HCT116 (cell line): Measurements from ENCODE around the gene CFAP221. TPM values are rescaled to one million over a fixed set of nuclear protein-coding genes. Genes with fewer than 3 reads are reported as not detected.

ENCODE experiments used
- ATAC-seq: fragments of 200-7000 bp; cut with Tn5 transposase; 2 replicates; pipeline ENCODE4 v1.9.1; 2020; ENCODE audit warnings: mild to moderate bottlenecking, moderate library complexity
- BruUV-seq: library from RNA; stranded (reverse); fragments of 400-500 nt; replicated peaks from 2 replicates; lab custom pipeline; 2021; lab: Mats Ljungman, UMichigan
- CTCF ChIA-PET: fragments of 300-600 bp; sonication (Branson Sonifier 250); formaldehyde crosslinking; loops from one replicate; lab custom pipeline; 2021; ENCODE audit warnings: antibody characterized with exemption; lab: Charles Lee
- POLR2A ChIA-PET: fragments of 300-600, 350-600 bp; sonication (Branson Sonifier 250); formaldehyde crosslinking; loops from one replicate; lab custom pipeline; 2021; ENCODE audit warnings: antibody characterized with exemption; lab: Charles Lee
- RAD21 ChIA-PET, 2 experiments: fragments of 300-600 bp; sonication (Branson Sonifier 250); formaldehyde crosslinking; loops; one replicate each; lab custom pipeline; 2023; ENCODE audit warnings: low total read pairs in 2 of 2; ENCODE audit not compliant: uncharacterized antibody in 2 of 2, unreplicated experiment in 2 of 2, low non-redundant PET in 1 of 2; lab: Charles Lee
- DNase-seq: peaks from one replicate; pipeline ENCODE4 v3.0.0-alpha.2; 2010; ENCODE audit warnings: low read depth, low spot score
- H2AFZ ChIP-seq: fragments of 200-600 bp; shearing (Covaris generic), sonication (generic); 2 replicates; pipeline ENCODE4 v1.6.1; 2017; ENCODE audit warnings: low read depth, mixed run types, mixed read lengths, antibody characterized with exemption, low read length; ENCODE audit not compliant: poor library complexity, severe bottlenecking
- H3K27ac ChIP-seq: 2 replicates; pipeline ENCODE4 v1.5.1; 2012; ENCODE audit warnings: low read depth, low read length
- H3K27me3 ChIP-seq: fragments of 200-600 bp; sonication (generic); 2 replicates; pipeline ENCODE4 v1.6.1; 2016; ENCODE audit warnings: mixed run types, low read length, mixed read lengths; ENCODE audit not compliant: insufficient read depth
- H3K36me3 ChIP-seq, 2 experiments: fragments of 200-500 bp in 1 of 2; fragments of 200-600 bp in 1 of 2; sonication (Bioruptor generic) in 1 of 2; sonication (generic) in 1 of 2; 2 replicates each; pipeline versions ENCODE4 v1.5.1 to v1.6.1; 2014 to 2016; ENCODE audit warnings: low read length in 2 of 2, inconsistent platforms in 1 of 2, mixed read lengths in 1 of 2, mixed run types in 1 of 2; ENCODE audit not compliant: insufficient read depth in 2 of 2, control insufficient read depth in 1 of 2
- H3K4me1 ChIP-seq, 2 experiments: fragments of 200-600 bp in 1 of 2; sonication (generic) in 1 of 2; 2 replicates each; pipeline versions ENCODE4 v1.5.1 to v1.6.1; 2012 to 2017; ENCODE audit warnings: low read length in 2 of 2, inconsistent platforms in 1 of 2, mild to moderate bottlenecking in 1 of 2, mixed read lengths in 1 of 2, mixed run types in 1 of 2, moderate library complexity in 1 of 2; ENCODE audit not compliant: insufficient read depth in 2 of 2, control insufficient read depth in 1 of 2
- H3K4me2 ChIP-seq: fragments of 200-600 bp; sonication (generic); 2 replicates; pipeline ENCODE4 v1.6.1; 2017; ENCODE audit warnings: mixed run types, low read length, mixed read lengths
- H3K4me3 ChIP-seq, 2 experiments: fragments of 200-600 bp in 1 of 2; sonication (generic) in 1 of 2; replicated peaks in 1 of 2; 2 replicates each; pipeline ENCODE4 v1.5.1; 2011 to 2016; ENCODE audit warnings: low read length in 2 of 2, control low read depth in 1 of 2, low read depth in 1 of 2, mild to moderate bottlenecking in 1 of 2, mixed read lengths in 1 of 2, mixed run types in 1 of 2
- H3K79me2 ChIP-seq: fragments of 200-600 bp; sonication (generic); 2 replicates; pipeline ENCODE4 v1.6.1; 2017; ENCODE audit warnings: mild to moderate bottlenecking, mixed run types, low read length, moderate library complexity, mixed read lengths; ENCODE audit not compliant: insufficient read depth
- H3K9ac ChIP-seq: fragments of 200-600 bp; sonication (generic); 2 replicates; pipeline ENCODE4 v1.6.1; 2016; ENCODE audit warnings: low read length, mixed read lengths
- H3K9me2 ChIP-seq: fragments of 200-600 bp; sonication (generic), shearing (Covaris generic); 2 replicates; pipeline ENCODE4 v1.6.1; 2017; ENCODE audit warnings: mixed run types, mild to moderate bottlenecking, moderate library complexity; ENCODE audit not compliant: insufficient read depth
- H3K9me3 ChIP-seq, 2 experiments: fragments of 200-500 bp in 1 of 2; fragments of 200-600 bp in 1 of 2; sonication (Bioruptor generic) in 1 of 2; sonication (generic) in 1 of 2; 2 replicates each; pipeline ENCODE4 v1.6.1; 2014 to 2017; ENCODE audit warnings: low read length in 2 of 2, mixed read lengths in 2 of 2, inconsistent platforms in 1 of 2, low read depth in 1 of 2, mild to moderate bottlenecking in 1 of 2, mixed run types in 1 of 2, moderate library complexity in 1 of 2; ENCODE audit not compliant: control insufficient read depth in 1 of 2, insufficient read depth in 1 of 2
- H4K20me1 ChIP-seq: fragments of 200-600 bp; sonication (generic), shearing (Covaris generic); 2 replicates; pipeline ENCODE4 v1.6.1; 2017; ENCODE audit warnings: mixed run types, mild to moderate bottlenecking, moderate library complexity; ENCODE audit not compliant: insufficient read depth
- ATF3 ChIP-seq: IDR thresholded peaks from 2 replicates; pipeline ENCODE4 v1.6.1; 2012
- CBX3 ChIP-seq: IDR thresholded peaks from 2 replicates; pipeline ENCODE4 v1.6.1; 2012; ENCODE audit warnings: low read depth
- CTCF ChIP-seq, 3 experiments: fragments of 200-600 bp in 1 of 3; sonication (generic) in 1 of 3; IDR thresholded peaks in 2 of 3; conservative IDR thresholded peaks in 1 of 3; 2 replicates each; pipeline ENCODE4 v1.5.1; 2012 to 2017; ENCODE audit warnings: low read depth in 2 of 3, low read length in 2 of 3, antibody characterized with exemption in 1 of 3, borderline replicate concordance in 1 of 3, control low read depth in 1 of 3, mild to moderate bottlenecking in 1 of 3, mixed read lengths in 1 of 3, mixed run types in 1 of 3, moderate library complexity in 1 of 3; ENCODE audit not compliant: insufficient read depth in 1 of 3
- JUND ChIP-seq: IDR thresholded peaks from 2 replicates; pipeline ENCODE4 v1.6.1; 2012
- POLR2A ChIP-seq: IDR thresholded peaks from 2 replicates; pipeline ENCODE4 v1.7.0; 2011; ENCODE audit warnings: borderline replicate concordance; ENCODE audit not compliant: insufficient read depth, insufficient read length; ENCODE audit errors: extremely low read depth
- POLR2AphosphoS5 ChIP-seq: IDR thresholded peaks from 2 replicates; pipeline ENCODE4 v1.6.1; 2011; ENCODE audit warnings: mild to moderate bottlenecking, low read depth, low read length, moderate library complexity
- RAD21 ChIP-seq: IDR thresholded peaks from 2 replicates; pipeline ENCODE4 v1.6.1; 2012; ENCODE audit warnings: low read depth, mild to moderate bottlenecking
- REST ChIP-seq: IDR thresholded peaks from 2 replicates; pipeline ENCODE4 v1.6.1; 2012; ENCODE audit warnings: low read depth
- SIN3A ChIP-seq: IDR thresholded peaks from 2 replicates; pipeline ENCODE4 v1.6.1; 2012; ENCODE audit warnings: low read depth
- SP1 ChIP-seq: IDR thresholded peaks from 2 replicates; pipeline ENCODE4 v1.6.1; 2012; ENCODE audit warnings: low read depth
- SRF ChIP-seq: IDR thresholded peaks from 2 replicates; pipeline ENCODE4 v1.6.1; 2012; ENCODE audit warnings: low read depth
- TCF7L2 ChIP-seq: IDR thresholded peaks from 2 replicates; pipeline ENCODE4 v1.7.0; 2011; ENCODE audit warnings: borderline replicate concordance, inconsistent platforms; ENCODE audit not compliant: insufficient read depth, insufficient read length; ENCODE audit errors: extremely low read depth
- YY1 ChIP-seq: IDR thresholded peaks from 2 replicates; pipeline ENCODE4 v1.6.1; 2011; ENCODE audit warnings: low read length, low read depth, moderate library complexity, mild to moderate bottlenecking; ENCODE audit not compliant: insufficient replicate concordance; ENCODE audit errors: extremely low read depth
- intact Hi-C: fragments of 100-400 bp; cut with micrococcal nuclease; formaldehyde crosslinking; loops from 2 replicates; pipeline ENCODE4 v1.10.0; 2022
- total RNA-seq: library from RNA; stranded (reverse); gene quantifications from one replicate; pipeline ENCODE4 v1.2.1, GENCODE V29; 2021; ENCODE audit not compliant: unreplicated experiment

The CFAP221 gene
- total RNA-seq, 1 experiment from 2014 or later = 0.96 TPM

GRCh38 chr2:119684518-119684917, 140.3 kb downstream of the CFAP221 start:
- peaks cover 31% of the 10 kb centered on the region for H3K79me2 ChIP-seq
- no peak overlapping the region for H3K4me3 ChIP-seq
- CTCF ChIA-PET = no interaction called here
- H3K4me2 ChIP-seq = no peak overlapping the region
- H3K9ac ChIP-seq = no peak overlapping the region
- no peaks in the 10 kb centered on the region for H3K9me2 ChIP-seq
- intact Hi-C loops = no loop called here
- TF ChIP-seq POLR2AphosphoS5 = no peak
- no peak for TF ChIP-seq RAD21
- TF ChIP-seq SP1 = no peak
- TF ChIP-seq ATF3 = no peak
- no peak for TF ChIP-seq POLR2A
- no peak for TF ChIP-seq CBX3
- TF ChIP-seq REST = no peak
- TF ChIP-seq TCF7L2 = no peak
- no peak for TF ChIP-seq SRF
- no peak for TF ChIP-seq YY1
- TF ChIP-seq SIN3A = no peak
- no peak for TF ChIP-seq CTCF (IDR thresholded peaks at IDR 0.05 in 2 of 3, conservative IDR thresholded peaks at IDR 0.05 in 1 of 3; ENCODE audit: borderline replicate concordance in 1 of 3, insufficient read depth in 1 of 3, low read depth in 2 of 3, low read length in 2 of 3)
- TF ChIP-seq JUND = no peak
- H4K20me1 ChIP-seq = no peaks in the 10 kb centered on the region
- no peak for DNase-seq
- H3K27ac ChIP-seq = no peak overlapping the region
- peaks cover 3 to 13% of the 10 kb centered on the region in 2 experiments; a peak in 3 of 4 replicates for H3K4me1 ChIP-seq
- RAD21 ChIA-PET = no interaction called here
- no peaks in the 10 kb centered on the region for H3K27me3 ChIP-seq
- H2AFZ ChIP-seq = no peak overlapping the region
- POLR2A ChIA-PET = no interaction called here
- H3K36me3 ChIP-seq = peaks cover 3 to 15% of the 10 kb centered on the region in 2 experiments; a peak in 2 of 4 replicates
- no peak for ATAC-seq
- no peaks in the 10 kb centered on the region for H3K9me3 ChIP-seq
- no TSS peak for BruUV-seq
